GM18870 (cell line): ENCODE results near the gene TMED4.
"Not testable (repeated sequence)": the region's sequence is repeated elsewhere in the genome, so short reads cannot be mapped to it uniquely, and the experiment has no call there.

Experiments
- ATAC-seq: cut with Tn5 transposase; IDR thresholded peaks from one replicate; pipeline ENCODE4 v1.9.1; 2021; ENCODE audit warnings: moderate library complexity; ENCODE audit not compliant: unreplicated experiment

Gene TMED4

GRCh38 chr7:44569959-44570358, 12.1 kb downstream of the TMED4 start:
- no peak for ATAC-seq

GRCh38 chr7:44568771-44569560, 13.1 kb downstream of the TMED4 start:
- ATAC-seq, result no peak

GRCh38 chr7:44567884-44568283, 14.1 kb downstream of the TMED4 start:
- no peak for ATAC-seq

- no peak for ATAC-seq
Observed at GRCh38 chr7:44566680-44567079, 15.4 kb downstream of the TMED4 start.

- no peak for ATAC-seq
Observed at GRCh38 chr7:44565795-44566559, 16.1 kb downstream of the TMED4 start.

GRCh38 chr7:44565097-44565794, 16.8 kb downstream of the TMED4 start:
- ATAC-seq, result no peak

- ATAC-seq, result no peak
Observed at GRCh38 chr7:44564606-44565005, 17.4 kb downstream of the TMED4 start.

GRCh38 chr7:44563171-44563679, 18.8 kb downstream of the TMED4 start:
- ATAC-seq, result no peak

GRCh38 chr7:44562622-44562962, 19.4 kb downstream of the TMED4 start:
- ATAC-seq, result not testable (repeated sequence)

- no peak for ATAC-seq
Observed at GRCh38 chr7:44561962-44562621, 19.9 kb downstream of the TMED4 start.

- no peak for ATAC-seq
Observed at GRCh38 chr7:44561481-44561880, 20.6 kb downstream of the TMED4 start.

- ATAC-seq, result no peak
Observed at GRCh38 chr7:44559485-44559884, 22.5 kb downstream of the TMED4 start.

- no peak for ATAC-seq
Observed at GRCh38 chr7:44557485-44557884, 24.5 kb downstream of the TMED4 start.

GRCh38 chr7:44555350-44555749, 26.7 kb downstream of the TMED4 start:
- ATAC-seq, result no peak

- not testable (repeated sequence) for ATAC-seq
Observed at GRCh38 chr7:44552473-44553005, 29.5 kb downstream of the TMED4 start.

GRCh38 chr7:44549457-44549856, 32.6 kb downstream of the TMED4 start:
- no peak for ATAC-seq

GRCh38 chr7:44548893-44549292, 33.1 kb downstream of the TMED4 start:
- ATAC-seq, result no peak

- ATAC-seq, result no peak
Observed at GRCh38 chr7:44547536-44548231, 34.3 kb downstream of the TMED4 start.

GRCh38 chr7:44541876-44542610, 40.0 kb downstream of the TMED4 start:
- ATAC-seq, result no peak
